Adrenal gland (tissue), 5 donors: Measurements from ENCODE around the gene ITIH1.
A peak's percentile ranks its signal among the peaks of the same experiment; 100 is the strongest.

Experiments used
- POLR2A ChIP-seq, 2 donors: fragments of 450-650 bp; IDR thresholded peaks; one replicate each; pipeline ENCODE4 v1.6.1; 2017; ENCODE audit warnings: antibody characterized with exemption in 2 of 2, mild to moderate bottlenecking in 2 of 2, moderate library complexity in 1 of 2
- TF ChIP-seq, protein P1 (sequence below), 6 experiments: fragments of 450-650 bp in 4 of 6; fragments of 200-600 bp in 2 of 6; sonication (generic) in 1 of 6; IDR thresholded peaks; 1 replicate in 5 of 6; 2 replicates in 1 of 6; pipeline versions ENCODE4 v1.5.1 to v1.8.0; 2016 to 2021; ENCODE audit warnings: antibody characterized with exemption in 6 of 6, mild to moderate bottlenecking in 2 of 6, moderate library complexity in 1 of 6
- donor health status: DM: no; HTN: no; CAD: no.

DNA sequence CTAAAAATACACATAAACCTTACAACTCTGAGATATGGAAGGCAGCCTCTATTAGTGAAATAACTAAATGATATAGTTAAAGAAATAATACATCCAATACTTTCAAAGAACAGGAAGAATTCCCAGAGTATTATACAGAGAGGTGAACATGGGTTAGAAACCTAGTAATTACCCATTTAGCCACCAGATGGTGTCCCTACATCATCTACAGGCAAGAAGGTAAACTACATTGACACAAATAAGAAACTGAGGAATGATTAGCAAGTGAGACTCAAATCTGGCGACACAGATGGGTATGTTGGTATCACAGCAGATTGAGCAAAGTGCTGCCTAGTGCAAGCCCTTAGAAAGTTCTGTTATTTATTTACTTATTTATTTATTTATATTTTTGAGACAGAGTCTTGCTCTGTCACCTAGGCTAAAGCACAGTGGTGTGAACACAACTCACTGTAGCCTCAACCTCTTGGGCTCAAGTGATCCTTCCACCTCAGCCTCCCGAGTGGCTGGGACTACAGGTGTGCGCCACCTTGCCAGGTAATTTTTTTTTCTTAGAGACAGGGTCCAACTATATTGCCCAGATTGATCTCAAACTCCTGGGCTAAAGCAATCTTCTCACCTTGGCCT, 34.9 kb upstream of the ITIH1 start:
- TF ChIP-seq, protein P1, sequence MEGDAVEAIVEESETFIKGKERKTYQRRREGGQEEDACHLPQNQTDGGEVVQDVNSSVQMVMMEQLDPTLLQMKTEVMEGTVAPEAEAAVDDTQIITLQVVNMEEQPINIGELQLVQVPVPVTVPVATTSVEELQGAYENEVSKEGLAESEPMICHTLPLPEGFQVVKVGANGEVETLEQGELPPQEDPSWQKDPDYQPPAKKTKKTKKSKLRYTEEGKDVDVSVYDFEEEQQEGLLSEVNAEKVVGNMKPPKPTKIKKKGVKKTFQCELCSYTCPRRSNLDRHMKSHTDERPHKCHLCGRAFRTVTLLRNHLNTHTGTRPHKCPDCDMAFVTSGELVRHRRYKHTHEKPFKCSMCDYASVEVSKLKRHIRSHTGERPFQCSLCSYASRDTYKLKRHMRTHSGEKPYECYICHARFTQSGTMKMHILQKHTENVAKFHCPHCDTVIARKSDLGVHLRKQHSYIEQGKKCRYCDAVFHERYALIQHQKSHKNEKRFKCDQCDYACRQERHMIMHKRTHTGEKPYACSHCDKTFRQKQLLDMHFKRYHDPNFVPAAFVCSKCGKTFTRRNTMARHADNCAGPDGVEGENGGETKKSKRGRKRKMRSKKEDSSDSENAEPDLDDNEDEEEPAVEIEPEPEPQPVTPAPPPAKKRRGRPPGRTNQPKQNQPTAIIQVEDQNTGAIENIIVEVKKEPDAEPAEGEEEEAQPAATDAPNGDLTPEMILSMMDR (IDR thresholded peaks at IDR 0.05), result peak; percentile 39 to 73 (median 67)
- TF ChIP-seq POLR2A (IDR thresholded peaks at IDR 0.05), result no peak
